ENCODE measurements around the gene KAZN.

The KAZN gene

DNA sequence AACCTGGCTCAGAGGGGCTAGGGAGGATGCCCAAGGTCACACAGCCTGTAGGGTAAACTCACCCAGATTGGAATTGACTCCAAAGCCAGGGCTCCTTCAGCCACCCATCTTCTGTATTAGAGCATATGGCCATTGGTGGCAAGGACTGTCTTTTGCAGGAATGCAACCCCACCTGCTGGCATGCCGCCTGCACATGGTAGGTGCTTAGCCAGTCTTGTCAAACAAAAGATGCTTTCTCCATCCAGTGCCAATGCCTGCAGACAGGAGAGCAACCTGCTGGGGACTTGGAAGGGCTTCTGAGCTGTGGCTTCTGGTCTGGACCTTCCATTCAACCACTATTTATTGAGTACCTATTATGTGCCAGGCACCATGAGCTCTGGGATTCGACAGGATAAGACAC, 459.8 kb downstream of the KAZN start:
- no peaks in the 10 kb centered on the region for H4K20me1 ChIP-seq (ENCODE audit: insufficient read depth, low read length)
- no peak overlapping the region for H3K4me2 ChIP-seq (ENCODE audit: low read length)
- H3K9me3 ChIP-seq (ENCODE audit: low read length), result no peaks in the 10 kb centered on the region
- peaks cover under 1% of the 10 kb centered on the region; the same call in 1 of the 2 replicates for H3K27me3 ChIP-seq (ENCODE audit: insufficient read depth, low read length)
- no peaks in the 10 kb centered on the region for H3K79me2 ChIP-seq (ENCODE audit: insufficient read depth, low read length)
- H3K9me2 ChIP-seq (ENCODE audit: low read depth, low read length), result no peaks in the 10 kb centered on the region
- no peak overlapping the region for H3K4me3 ChIP-seq (ENCODE audit: low read depth, low read length, poor library complexity, severe bottlenecking)
- H3K36me3 ChIP-seq (ENCODE audit: insufficient read depth, low read length), result no peaks in the 10 kb centered on the region
- H3K9ac ChIP-seq (ENCODE audit: low read length), result no peak overlapping the region
- TF ChIP-seq, protein P1, sequence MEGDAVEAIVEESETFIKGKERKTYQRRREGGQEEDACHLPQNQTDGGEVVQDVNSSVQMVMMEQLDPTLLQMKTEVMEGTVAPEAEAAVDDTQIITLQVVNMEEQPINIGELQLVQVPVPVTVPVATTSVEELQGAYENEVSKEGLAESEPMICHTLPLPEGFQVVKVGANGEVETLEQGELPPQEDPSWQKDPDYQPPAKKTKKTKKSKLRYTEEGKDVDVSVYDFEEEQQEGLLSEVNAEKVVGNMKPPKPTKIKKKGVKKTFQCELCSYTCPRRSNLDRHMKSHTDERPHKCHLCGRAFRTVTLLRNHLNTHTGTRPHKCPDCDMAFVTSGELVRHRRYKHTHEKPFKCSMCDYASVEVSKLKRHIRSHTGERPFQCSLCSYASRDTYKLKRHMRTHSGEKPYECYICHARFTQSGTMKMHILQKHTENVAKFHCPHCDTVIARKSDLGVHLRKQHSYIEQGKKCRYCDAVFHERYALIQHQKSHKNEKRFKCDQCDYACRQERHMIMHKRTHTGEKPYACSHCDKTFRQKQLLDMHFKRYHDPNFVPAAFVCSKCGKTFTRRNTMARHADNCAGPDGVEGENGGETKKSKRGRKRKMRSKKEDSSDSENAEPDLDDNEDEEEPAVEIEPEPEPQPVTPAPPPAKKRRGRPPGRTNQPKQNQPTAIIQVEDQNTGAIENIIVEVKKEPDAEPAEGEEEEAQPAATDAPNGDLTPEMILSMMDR (IDR thresholded peaks at IDR 0.05; ENCODE audit: low read length), result no peak
- no peak for TF ChIP-seq EZH2 (IDR thresholded peaks at IDR 0.05; ENCODE audit: borderline replicate concordance, low read length)
- H3K4me1 ChIP-seq (ENCODE audit: insufficient read depth, low read length, severe bottlenecking), result no peaks in the 10 kb centered on the region
- H3K27ac ChIP-seq (ENCODE audit: low read depth, low read length, poor library complexity, severe bottlenecking), result no peak overlapping the region
- no peaks in the 10 kb centered on the region for H3F3A ChIP-seq (ENCODE audit: insufficient read depth, low read length)
- H2AFZ ChIP-seq (ENCODE audit: low read length), result no peak overlapping the region

DNA sequence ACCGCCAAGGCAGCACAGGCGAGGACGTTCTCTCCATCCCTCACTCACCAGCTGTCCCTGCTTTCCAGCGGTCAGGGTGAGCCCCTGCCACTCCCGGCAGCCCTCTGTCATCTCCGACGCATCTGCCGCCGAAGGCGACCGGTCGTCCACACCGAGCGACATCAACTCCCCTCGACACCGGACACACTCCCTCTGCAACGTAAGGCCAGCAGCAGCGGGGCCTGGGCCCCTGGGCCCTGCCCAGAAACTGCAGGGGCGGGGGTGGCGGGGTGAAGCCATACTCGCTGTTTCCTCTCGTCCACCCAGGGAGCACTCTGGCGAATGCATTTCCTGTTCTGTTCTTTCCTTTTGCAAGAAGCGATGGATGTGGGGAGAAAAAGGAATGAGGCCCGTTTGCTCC, 461.6 kb downstream of the KAZN start:
- no peaks in the 10 kb centered on the region for H3K4me1 ChIP-seq (ENCODE audit: insufficient read depth, low read length, severe bottlenecking)
- H3K4me3 ChIP-seq (ENCODE audit: low read depth, low read length, poor library complexity, severe bottlenecking), result no peak overlapping the region
- TF ChIP-seq EZH2 (IDR thresholded peaks at IDR 0.05; ENCODE audit: borderline replicate concordance, low read length), result no peak
- TF ChIP-seq, protein P1 (IDR thresholded peaks at IDR 0.05; ENCODE audit: low read length), result no peak
- H3K4me2 ChIP-seq (ENCODE audit: low read length), result no peak overlapping the region
- H3K27me3 ChIP-seq (ENCODE audit: insufficient read depth, low read length), result no peaks in the 10 kb centered on the region
- H3K9ac ChIP-seq (ENCODE audit: low read length), result no peak overlapping the region
- no peaks in the 10 kb centered on the region for H3F3A ChIP-seq (ENCODE audit: insufficient read depth, low read length)
- H2AFZ ChIP-seq (ENCODE audit: low read length), result no peak overlapping the region
- H3K36me3 ChIP-seq (ENCODE audit: insufficient read depth, low read length), result no peaks in the 10 kb centered on the region
- no peaks in the 10 kb centered on the region for H3K9me2 ChIP-seq (ENCODE audit: low read depth, low read length)
- H3K9me3 ChIP-seq (ENCODE audit: low read length), result no peaks in the 10 kb centered on the region
- H4K20me1 ChIP-seq (ENCODE audit: insufficient read depth, low read length), result no peaks in the 10 kb centered on the region
- no peaks in the 10 kb centered on the region for H3K79me2 ChIP-seq (ENCODE audit: insufficient read depth, low read length)
- no peak overlapping the region for H3K27ac ChIP-seq (ENCODE audit: low read depth, low read length, poor library complexity, severe bottlenecking)

DNA sequence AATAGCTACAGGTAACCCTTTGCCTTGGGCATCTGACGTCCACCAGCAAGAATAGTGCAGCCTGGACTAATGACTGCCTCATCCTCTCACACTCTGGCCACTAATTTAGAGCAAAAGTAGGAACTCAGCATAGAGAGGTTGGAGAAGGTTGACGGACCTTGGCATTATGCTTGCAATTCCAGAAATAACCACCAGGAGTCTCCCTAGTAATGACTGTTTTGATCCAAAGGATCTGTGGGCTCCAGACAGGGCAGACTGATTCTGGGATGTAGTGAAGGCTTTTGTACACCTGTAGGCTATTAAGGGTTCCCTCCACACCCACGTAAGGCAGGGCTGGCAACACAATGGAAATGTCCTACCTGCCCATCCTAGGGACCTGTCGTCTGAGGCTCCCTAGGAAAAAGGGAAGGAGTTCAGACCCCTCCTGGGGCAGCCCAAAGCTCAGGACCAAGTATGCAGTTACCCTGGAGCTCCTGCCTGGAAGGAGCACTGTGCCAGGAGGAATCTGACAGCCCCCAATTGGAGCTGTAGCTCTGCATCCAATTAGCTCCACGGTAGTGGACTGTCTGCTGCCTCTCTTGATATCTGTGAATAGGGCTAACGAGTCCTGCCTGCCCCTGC, 464.1 kb downstream of the KAZN start:
- no peaks in the 10 kb centered on the region for H3K9me3 ChIP-seq (ENCODE audit: low read length)
- H2AFZ ChIP-seq (ENCODE audit: low read length), result no peak overlapping the region
- TF ChIP-seq, protein P1 (IDR thresholded peaks at IDR 0.05; ENCODE audit: low read length), result peak; percentile 72
- TF ChIP-seq EZH2 (IDR thresholded peaks at IDR 0.05; ENCODE audit: borderline replicate concordance, low read length), result no peak
- no peaks in the 10 kb centered on the region for H4K20me1 ChIP-seq (ENCODE audit: insufficient read depth, low read length)
- no peaks in the 10 kb centered on the region for H3K79me2 ChIP-seq (ENCODE audit: insufficient read depth, low read length)
- no peaks in the 10 kb centered on the region for H3K9me2 ChIP-seq (ENCODE audit: low read depth, low read length)
- H3K9ac ChIP-seq (ENCODE audit: low read length), result no peak overlapping the region
- no peak overlapping the region for H3K4me3 ChIP-seq (ENCODE audit: low read depth, low read length, poor library complexity, severe bottlenecking)
- H3K4me1 ChIP-seq (ENCODE audit: insufficient read depth, low read length, severe bottlenecking), result no peaks in the 10 kb centered on the region
- no peak overlapping the region for H3K27ac ChIP-seq (ENCODE audit: low read depth, low read length, poor library complexity, severe bottlenecking)
- no peaks in the 10 kb centered on the region for H3K36me3 ChIP-seq (ENCODE audit: insufficient read depth, low read length)
- H3F3A ChIP-seq (ENCODE audit: insufficient read depth, low read length), result no peaks in the 10 kb centered on the region
- H3K4me2 ChIP-seq (ENCODE audit: low read length), result no peak overlapping the region
- H3K27me3 ChIP-seq (ENCODE audit: insufficient read depth, low read length), result no peaks in the 10 kb centered on the region
